Measurements from ENCODE around the gene ZNF488. TPM values are rescaled to one million over a fixed set of nuclear protein-coding genes. Genes with fewer than 3 reads are reported as not detected.

Gene ZNF488
- polyA plus RNA-seq, 1 experiment: 0.15 TPM

DNA sequence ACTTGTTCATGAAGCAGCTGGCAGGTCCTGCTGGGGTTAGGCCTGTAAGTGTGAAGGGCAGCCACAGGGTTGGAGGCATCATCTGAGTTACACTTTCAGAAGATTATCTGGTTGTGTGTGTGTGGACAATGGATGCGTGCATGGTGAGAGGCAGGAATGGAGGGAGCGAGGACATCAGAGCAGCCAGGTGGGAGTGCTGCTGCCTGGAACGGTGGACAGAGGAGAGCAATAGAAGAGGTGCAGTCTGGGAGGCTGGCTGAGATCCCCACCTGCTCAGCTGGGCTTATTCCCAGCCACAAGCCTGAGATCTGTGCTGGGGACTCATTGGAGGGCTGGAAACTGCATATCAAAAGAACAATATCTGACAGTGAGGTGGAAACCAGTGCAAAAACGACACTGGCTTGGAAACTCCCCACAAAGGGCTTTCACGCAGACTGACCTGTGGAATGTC is 17.9 kb downstream of the ZNF488 start:
- CTCF ChIA-PET: interaction anchor here (1.7 kb wide), 1 partner anchor 26 kb away, joined by 5 read pairs; no protein-coding TSS in a partner anchor
- Histone ChIP-seq H3K27me3 (ENCODE audit: control insufficient read depth, insufficient read depth, low read length) (peaks cover 3% of the 10 kb centered on the region), H3K4me3 (ENCODE audit: low read depth, low read length) (no peak overlapping the region), H3K36me3 (ENCODE audit: control insufficient read depth, insufficient read depth, low read length) (no peaks in the 10 kb centered on the region)
- TF ChIP-seq, protein P1, sequence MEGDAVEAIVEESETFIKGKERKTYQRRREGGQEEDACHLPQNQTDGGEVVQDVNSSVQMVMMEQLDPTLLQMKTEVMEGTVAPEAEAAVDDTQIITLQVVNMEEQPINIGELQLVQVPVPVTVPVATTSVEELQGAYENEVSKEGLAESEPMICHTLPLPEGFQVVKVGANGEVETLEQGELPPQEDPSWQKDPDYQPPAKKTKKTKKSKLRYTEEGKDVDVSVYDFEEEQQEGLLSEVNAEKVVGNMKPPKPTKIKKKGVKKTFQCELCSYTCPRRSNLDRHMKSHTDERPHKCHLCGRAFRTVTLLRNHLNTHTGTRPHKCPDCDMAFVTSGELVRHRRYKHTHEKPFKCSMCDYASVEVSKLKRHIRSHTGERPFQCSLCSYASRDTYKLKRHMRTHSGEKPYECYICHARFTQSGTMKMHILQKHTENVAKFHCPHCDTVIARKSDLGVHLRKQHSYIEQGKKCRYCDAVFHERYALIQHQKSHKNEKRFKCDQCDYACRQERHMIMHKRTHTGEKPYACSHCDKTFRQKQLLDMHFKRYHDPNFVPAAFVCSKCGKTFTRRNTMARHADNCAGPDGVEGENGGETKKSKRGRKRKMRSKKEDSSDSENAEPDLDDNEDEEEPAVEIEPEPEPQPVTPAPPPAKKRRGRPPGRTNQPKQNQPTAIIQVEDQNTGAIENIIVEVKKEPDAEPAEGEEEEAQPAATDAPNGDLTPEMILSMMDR (IDR thresholded peaks at IDR 0.05; ENCODE audit: insufficient read depth, low read depth, low read length): no peak
- POLR2A ChIA-PET: no interaction called here
- DNase-seq (ENCODE audit: low read depth): no peak

GRCh38 chr10:47365431-47366180 is 18.5 kb downstream of the ZNF488 start:
- TF ChIP-seq, protein P1 (IDR thresholded peaks at IDR 0.05; ENCODE audit: insufficient read depth, low read depth, low read length): no peak
- no peaks in the 10 kb centered on the region for H3K36me3 ChIP-seq (ENCODE audit: control insufficient read depth, insufficient read depth, low read length)
- ChIA-PET POLR2A (no interaction called here), CTCF (interaction anchor here (1.5 to 1.7 kb wide), 2 partner anchors 15 to 25 kb away, joined by 5 to 8 read pairs; no protein-coding TSS in a partner anchor)
- H3K27me3 ChIP-seq (ENCODE audit: control insufficient read depth, insufficient read depth, low read length): peaks cover 3% of the 10 kb centered on the region
- H3K4me3 ChIP-seq (ENCODE audit: low read depth, low read length): no peak overlapping the region
- no peak for DNase-seq (ENCODE audit: low read depth)

- Histone ChIP-seq H3K4me3 (ENCODE audit: low read depth, low read length) (no peak overlapping the region), H3K36me3 (ENCODE audit: control insufficient read depth, insufficient read depth, low read length) (no peaks in the 10 kb centered on the region), H3K27me3 (ENCODE audit: control insufficient read depth, insufficient read depth, low read length) (peaks cover 3% of the 10 kb centered on the region)
- ChIA-PET POLR2A (no interaction called here), CTCF (interaction anchor here (0.9 to 1.7 kb wide), 3 partner anchors 10 to 24 kb away, joined by 5 to 8 read pairs (median 7); no protein-coding TSS in a partner anchor)
- no peak for DNase-seq (ENCODE audit: low read depth)
- TF ChIP-seq, protein P1 (IDR thresholded peaks at IDR 0.05; ENCODE audit: insufficient read depth, low read depth, low read length): no peak
Measured at GRCh38 chr10:47364911-47365310, 19.2 kb downstream of the ZNF488 start.

DNA sequence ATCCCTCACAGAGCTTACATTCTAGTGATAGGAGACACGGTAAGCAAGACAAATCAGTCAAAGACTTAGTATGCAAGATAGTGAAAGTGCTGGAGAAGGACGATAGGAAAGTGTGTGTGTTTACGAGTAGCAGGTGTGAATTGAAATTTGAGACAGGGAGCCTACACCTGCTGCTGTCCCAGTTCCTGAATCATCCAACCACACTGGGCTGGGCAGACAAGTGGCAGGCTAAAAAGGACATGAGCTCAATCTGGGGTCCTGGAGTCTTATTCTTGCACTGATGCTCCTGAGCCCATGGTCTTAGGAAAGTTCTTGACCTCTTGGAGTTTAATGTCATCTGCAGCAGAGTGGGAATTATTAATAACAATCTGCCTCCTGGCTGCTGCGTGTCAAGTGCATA is 19.7 kb downstream of the ZNF488 start:
- ChIA-PET CTCF (interaction anchor here (0.9 to 1.5 kb wide), 2 partner anchors 10 to 16 kb away, joined by 7 to 8 read pairs; no protein-coding TSS in a partner anchor), POLR2A (no interaction called here)

GRCh38 chr10:47363781-47364180 is 20.3 kb downstream of the ZNF488 start:
- ChIA-PET POLR2A (no interaction called here), CTCF (interaction anchor here (0.9 to 2.7 kb wide), 4 partner anchors 9 to 16 kb away, joined by 3 to 12 read pairs (median 5); no protein-coding TSS in a partner anchor)
- Histone ChIP-seq H3K36me3 (ENCODE audit: control insufficient read depth, insufficient read depth, low read length) (no peaks in the 10 kb centered on the region), H3K27me3 (ENCODE audit: control insufficient read depth, insufficient read depth, low read length) (peaks cover 3% of the 10 kb centered on the region), H3K4me3 (ENCODE audit: low read depth, low read length) (no peak overlapping the region)
- DNase-seq (ENCODE audit: low read depth): no peak
- TF ChIP-seq, protein P1 (IDR thresholded peaks at IDR 0.05; ENCODE audit: insufficient read depth, low read depth, low read length): no peak

More for the DNA sequence above, 19.7 kb downstream of the ZNF488 start:
- Histone ChIP-seq H3K36me3 (ENCODE audit: control insufficient read depth, insufficient read depth, low read length) (no peaks in the 10 kb centered on the region), H3K27me3 (ENCODE audit: control insufficient read depth, insufficient read depth, low read length) (peaks cover 3% of the 10 kb centered on the region), H3K4me3 (ENCODE audit: low read depth, low read length) (no peak overlapping the region)
- TF ChIP-seq, protein P1 (IDR thresholded peaks at IDR 0.05; ENCODE audit: insufficient read depth, low read depth, low read length): no peak
- no peak for DNase-seq (ENCODE audit: low read depth)
